ENCODE data around the gene ZNF692. TPM values are rescaled to one million over a fixed set of nuclear protein-coding genes. Genes with fewer than 3 reads are reported as not detected.

The ZNF692 gene
- total and polyA plus RNA-seq, 2 of the 13 experiments (the other 11 are each of a cell fraction or from before 2014, with no cell fraction given), result 27.3 to 45.8 TPM

- TF ChIP-seq ZNF18 (CRISPR knock-in tag; IDR thresholded peaks at IDR 0.05; ENCODE audit: insufficient replicate concordance) (peak; percentile 48), PREB (CRISPR knock-in tag; IDR thresholded peaks at IDR 0.05) (no peak), LBX2 (CRISPR knock-in tag; IDR thresholded peaks at IDR 0.05; ENCODE audit: borderline replicate concordance) (peak; percentile 72; the same call in 1 of the 2 replicates), NRL (CRISPR knock-in tag; IDR thresholded peaks at IDR 0.05; ENCODE audit: borderline replicate concordance) (peak; percentile 81; the same call in 1 of the 2 replicates), GFI1 (CRISPR knock-in tag; IDR thresholded peaks at IDR 0.05; ENCODE audit: borderline replicate concordance) (no peak), DMTF1 (CRISPR knock-in tag; IDR thresholded peaks at IDR 0.05) (no peak), ZNF260 (CRISPR knock-in tag; IDR thresholded peaks at IDR 0.05; ENCODE audit: borderline replicate concordance, low read depth) (no peak), BCLAF1 (IDR thresholded peaks at IDR 0.05) (no peak), SMARCC2 (IDR thresholded peaks at IDR 0.05) (no peak), ZNF740 (CRISPR knock-in tag; IDR thresholded peaks at IDR 0.05) (0 out of 2 replicates have a peak, but pooled peaks have one; percentile 13), E2F5 (CRISPR knock-in tag; conservative IDR thresholded peaks at IDR 0.05) (no peak), MIER3 (CRISPR knock-in tag; IDR thresholded peaks at IDR 0.05; ENCODE audit: borderline replicate concordance) (peak; percentile 8; the same call in 1 of the 2 replicates), BCL6 (CRISPR knock-in tag; IDR thresholded peaks at IDR 0.05) (peak; percentile 26), ATF4 (CRISPR knock-in tag; IDR thresholded peaks at IDR 0.05) (no peak), ZNF550 (CRISPR knock-in tag; IDR thresholded peaks at IDR 0.05; ENCODE audit: borderline replicate concordance) (no peak)
These were observed at the start of gene ZNF692 (continued) for GRCh38 chr1:248858891-248859889.

Data from HepG2 (cell line).